Measurements from ENCODE around the gene SASH1.

DNA sequence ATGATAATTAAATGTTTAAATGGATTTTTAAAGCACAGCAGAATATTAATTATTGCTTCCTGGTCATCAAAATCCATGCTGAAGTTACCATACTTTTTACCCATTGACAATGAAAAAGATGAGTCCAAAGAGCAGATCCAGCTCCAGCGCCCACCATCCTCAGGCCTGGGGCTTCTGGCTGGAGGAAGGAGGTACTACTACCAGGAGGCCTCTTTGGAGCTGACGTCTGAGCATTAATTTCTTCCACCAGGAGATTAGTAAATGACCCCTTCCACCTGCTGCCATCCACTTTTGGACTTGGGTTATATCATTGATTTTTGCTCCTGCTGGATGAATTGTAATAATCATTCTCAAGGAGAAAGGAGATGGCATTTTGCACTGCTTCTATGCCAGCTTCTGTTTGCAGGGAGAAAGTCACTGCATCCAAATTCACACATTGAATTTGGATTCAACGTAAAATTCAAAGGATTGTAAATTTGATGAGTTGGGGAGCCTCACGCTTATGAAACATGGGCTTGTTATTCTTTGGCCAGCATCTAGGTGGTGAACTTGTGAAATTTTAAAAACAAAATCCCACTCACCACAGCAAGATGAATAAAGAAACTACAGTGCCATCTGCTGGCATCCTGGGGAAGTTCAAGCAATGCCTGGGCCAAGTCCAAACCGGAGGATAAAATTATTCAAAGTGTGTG is 121.8 kb downstream of the SASH1 start:
- TF ChIP-seq GATA3 (IDR thresholded peaks at IDR 0.05; ENCODE audit: low read depth, low read length) (no peak), GATA2 (IDR thresholded peaks at IDR 0.05; ENCODE audit: low read depth, low read length) (no peak)

Data from SH-SY5Y (cell line).